Activated T-helper 17 cell treated with anti-CD3 and anti-CD28 coated beads, Interleukin-2, amount 50 U/mL, for 72 hours (primary cell): ENCODE measurements around the gene PRDX5. TPM values are rescaled to one million over a fixed set of nuclear protein-coding genes. Genes with fewer than 3 reads are reported as not detected.

Source experiments
- ATAC-seq: fragments of 150-1000 bp; cut with Tn5 transposase; replicated peaks from 2 replicates; pipeline ENCODE4 v1.10.0; 2021; ENCODE audit warnings: mild to moderate bottlenecking, moderate library complexity
- H3K27ac Mint-ChIP-seq: one replicate; pipeline ENCODE4 v1.8.0; 2022; ENCODE audit warnings: mixed read lengths
- H3K27me3 Mint-ChIP-seq: one replicate; pipeline ENCODE4 v1.8.0; 2022; ENCODE audit warnings: mixed read lengths
- H3K36me3 Mint-ChIP-seq: one replicate; pipeline ENCODE4 v1.8.0; 2022; ENCODE audit warnings: low read depth, mild to moderate bottlenecking, mixed read lengths
- H3K4me1 Mint-ChIP-seq: one replicate; pipeline ENCODE4 v1.8.0; 2022; ENCODE audit warnings: mixed read lengths
- H3K4me3 Mint-ChIP-seq: one replicate; pipeline ENCODE4 v1.8.0; 2022; ENCODE audit warnings: mild to moderate bottlenecking, mixed read lengths
- H3K9me3 Mint-ChIP-seq: one replicate; pipeline ENCODE4 v1.8.0; 2022; ENCODE audit warnings: mixed read lengths
- total RNA-seq, 2 donors: library from RNA; stranded (reverse); gene quantifications; one replicate each; pipeline ENCODE4 v1.2.3, GENCODE V29; 2022

The PRDX5 gene
- total RNA-seq, 2 donors from 2014 or later: 124 to 164 TPM

DNA sequence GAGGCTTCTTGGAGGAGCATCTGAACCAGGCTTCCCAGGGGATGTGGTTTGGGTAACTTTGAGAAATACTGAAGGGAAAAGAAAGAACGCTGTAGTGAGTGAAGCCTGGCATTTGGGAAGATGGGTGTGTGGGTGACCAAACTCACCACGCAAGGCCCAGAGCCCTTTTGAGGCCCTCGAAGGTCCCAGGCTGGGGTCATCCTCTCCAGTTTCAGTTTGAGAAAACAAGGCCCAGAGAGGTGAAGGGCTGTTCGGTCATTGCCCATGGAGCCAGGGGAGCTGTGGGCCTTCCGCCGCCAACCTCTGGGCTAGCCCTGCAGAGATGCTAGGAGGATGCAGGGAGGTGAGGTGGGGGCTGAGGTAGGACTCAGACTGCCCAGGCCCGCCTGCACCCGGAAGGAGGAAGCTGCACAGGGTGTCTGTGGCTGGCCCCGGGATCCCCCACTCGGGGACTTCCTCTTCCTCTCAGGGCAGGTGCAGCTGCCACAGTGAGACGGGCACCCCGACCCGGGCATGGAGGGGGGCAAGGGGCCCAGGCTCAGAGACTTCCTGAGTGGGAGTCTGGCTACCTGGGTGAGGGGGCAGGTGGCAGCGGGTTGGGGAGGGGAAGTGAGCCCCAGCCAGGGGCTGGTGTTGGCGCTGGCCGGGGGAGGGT lies 22.0 kb downstream of the PRDX5 start, which contains the start of gene CCDC88B:
Gene CCDC88B, plus strand, starts transcription at position 451 of the 655 bp plus-strand sequence. Its CDS starts 63 bp downstream, at position 514.
- Mint-ChIP-seq H3K36me3 (peaks cover 43% of the 10 kb centered on the region), H3K4me1 (peaks cover 12% of the 10 kb centered on the region), H3K9me3 (no peaks in the 10 kb centered on the region), H3K27me3 (no peaks in the 10 kb centered on the region), H3K27ac (peak within 1 kb of the TSS; percentile 97), H3K4me3 (peak within 1 kb of the TSS; percentile 96)
- peak; percentile 86 for ATAC-seq

DNA sequence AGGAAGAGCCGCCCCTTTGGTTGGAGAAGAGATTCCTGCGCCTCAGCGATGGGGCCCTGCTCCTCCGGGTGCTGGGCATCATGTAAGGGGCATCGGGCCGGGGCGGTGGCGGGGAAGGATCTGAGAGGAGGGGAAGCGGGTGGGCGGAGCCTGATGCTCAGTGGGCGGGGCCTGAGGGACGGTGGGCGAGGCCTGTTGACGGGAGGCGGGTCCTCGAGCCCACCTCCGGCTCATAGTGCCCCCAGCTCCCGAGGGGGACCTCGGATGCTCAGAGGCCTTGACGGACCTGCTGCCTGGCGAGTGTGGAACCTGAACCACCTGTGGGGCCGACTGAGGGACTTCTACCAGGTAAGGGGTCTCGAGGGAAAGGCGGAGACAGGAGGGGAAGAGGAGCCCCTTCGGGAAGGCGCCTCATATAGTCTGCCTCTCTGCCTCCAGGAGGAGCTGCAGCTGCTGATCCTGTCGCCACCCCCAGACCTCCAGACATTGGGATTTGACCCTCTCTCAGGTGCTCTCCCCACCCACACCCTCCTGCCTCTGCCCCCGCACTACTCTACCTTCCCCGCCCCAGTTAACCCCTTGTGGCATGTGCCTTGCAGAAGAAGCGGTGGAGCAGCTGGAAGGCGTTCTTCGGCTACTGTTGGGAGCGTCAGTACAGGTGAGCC lies 22.9 kb downstream of the PRDX5 start:
- Mint-ChIP-seq H3K9me3 (no peaks in the 10 kb centered on the region), H3K4me3 (peak overlapping the region; percentile 96), H3K27me3 (no peaks in the 10 kb centered on the region), H3K4me1 (peaks cover 8% of the 10 kb centered on the region), H3K36me3 (peaks cover 48% of the 10 kb centered on the region), H3K27ac (peak overlapping the region; percentile 97)
- peak; percentile 47 for ATAC-seq

DNA sequence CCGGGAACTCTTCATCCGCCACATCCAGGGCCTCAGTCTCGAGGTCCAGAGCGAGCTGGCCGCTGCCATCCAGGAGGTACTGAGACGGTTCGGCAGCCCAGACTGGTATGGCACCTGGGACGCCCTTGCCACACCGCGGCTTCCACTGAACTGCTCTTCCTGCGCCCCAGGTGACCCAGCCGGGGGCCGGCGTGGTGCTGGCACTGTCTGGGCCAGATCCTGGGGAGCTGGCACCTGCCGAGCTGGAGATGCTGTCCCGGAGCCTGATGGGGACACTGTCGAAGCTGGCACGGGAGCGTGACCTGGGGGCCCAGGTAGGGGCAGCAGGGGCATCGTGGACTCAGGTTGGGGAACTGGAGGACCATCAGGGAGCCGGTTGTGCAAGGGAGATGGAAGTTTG lies 23.5 kb downstream of the PRDX5 start:
- Mint-ChIP-seq H3K4me1 (peaks cover 8% of the 10 kb centered on the region), H3K4me3 (peak overlapping the region; percentile 96), H3K27ac (no peak overlapping the region), H3K36me3 (peaks cover 54% of the 10 kb centered on the region), H3K27me3 (no peaks in the 10 kb centered on the region), H3K9me3 (no peaks in the 10 kb centered on the region)
- ATAC-seq: no peak

DNA sequence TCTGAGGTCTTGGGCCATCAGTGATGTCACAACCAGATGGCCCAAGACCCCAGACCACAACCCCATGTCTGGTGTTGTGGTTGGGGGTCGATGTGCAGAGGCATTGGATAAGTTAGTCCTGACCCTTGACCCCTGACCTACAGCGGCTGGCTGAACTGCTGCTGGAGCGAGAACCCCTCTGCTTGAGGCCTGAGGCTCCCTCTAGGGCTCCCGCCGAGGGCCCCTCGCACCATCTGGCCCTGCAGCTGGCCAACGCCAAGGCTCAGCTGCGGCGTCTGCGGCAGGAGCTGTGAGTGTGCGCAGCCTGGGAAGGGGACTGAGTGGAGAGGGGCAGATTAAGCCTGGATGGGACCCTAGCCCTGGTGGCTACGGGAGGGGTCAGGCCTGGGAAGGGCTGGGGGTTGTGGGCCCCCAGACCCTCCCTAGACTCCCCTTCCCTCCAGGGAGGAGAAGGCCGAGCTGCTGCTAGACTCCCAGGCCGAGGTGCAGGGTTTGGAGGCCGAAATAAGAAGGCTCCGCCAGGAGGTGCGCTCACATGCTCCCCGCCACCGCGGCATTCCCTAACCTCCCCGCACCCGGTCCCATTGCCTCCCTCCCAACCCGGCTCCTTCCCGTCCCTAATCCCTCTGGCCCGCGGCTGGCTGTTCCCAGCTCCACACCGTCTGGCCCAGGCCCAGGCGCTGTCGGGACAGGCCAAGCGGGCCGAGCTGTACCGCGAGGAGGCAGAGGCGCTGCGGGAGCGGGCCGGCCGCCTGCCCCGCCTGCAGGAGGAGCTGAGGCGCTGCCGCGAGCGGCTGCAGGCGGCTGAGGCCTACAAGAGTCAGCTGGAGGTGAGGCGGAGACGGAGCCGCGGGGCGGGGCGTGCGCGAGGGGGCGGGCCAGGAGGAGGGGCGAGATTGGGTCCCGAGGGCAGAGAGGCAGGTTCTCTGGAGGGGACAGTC lies 24.2 kb downstream of the PRDX5 start:
- Mint-ChIP-seq H3K27me3 (no peaks in the 10 kb centered on the region), H3K9me3 (no peaks in the 10 kb centered on the region), H3K4me3 (peak overlapping the region; percentile 96), H3K4me1 (peaks cover 8% of the 10 kb centered on the region), H3K27ac (no peak overlapping the region), H3K36me3 (peaks cover 61% of the 10 kb centered on the region)
- peak; percentile 63 for ATAC-seq

DNA sequence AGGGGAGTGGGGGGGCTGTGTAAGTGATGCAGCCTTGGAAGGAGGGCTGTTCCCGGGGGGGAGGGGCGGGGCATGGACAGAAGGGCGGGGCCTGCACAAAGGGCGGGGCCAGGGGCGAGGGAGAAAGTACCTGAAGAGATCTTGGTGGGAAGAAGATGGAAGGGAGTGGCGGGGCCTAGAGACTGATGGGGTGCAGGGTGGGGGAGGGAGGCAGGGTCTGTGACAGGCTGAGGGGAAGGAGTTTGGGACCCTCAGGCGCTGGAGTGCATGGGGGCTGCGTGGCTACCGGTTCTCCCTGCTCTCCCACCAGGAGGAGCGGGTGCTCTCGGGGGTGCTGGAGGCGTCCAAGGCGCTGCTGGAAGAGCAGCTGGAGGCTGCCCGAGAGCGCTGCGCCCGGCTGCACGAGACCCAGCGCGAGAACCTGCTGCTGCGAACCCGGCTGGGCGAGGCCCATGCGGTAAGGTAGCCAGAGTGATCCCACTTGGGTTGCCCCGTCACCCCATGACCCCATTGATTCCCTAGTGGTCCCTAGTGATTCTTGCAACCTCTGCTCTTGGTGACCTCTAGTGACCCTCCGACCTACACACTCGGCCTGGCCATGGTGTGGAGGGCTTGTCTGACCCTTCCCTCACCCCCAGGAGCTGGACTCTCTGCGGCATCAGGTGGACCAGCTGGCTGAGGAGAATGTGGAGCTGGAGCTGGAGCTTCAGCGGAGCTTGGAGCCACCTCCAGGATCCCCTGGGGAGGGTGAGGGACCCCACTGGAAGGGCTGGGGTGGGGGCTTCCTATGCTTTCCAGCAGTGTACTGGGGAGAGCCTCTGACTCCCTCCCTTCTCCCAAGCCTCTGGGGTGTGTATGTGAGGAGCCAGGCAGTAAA lies 25.2 kb downstream of the PRDX5 start:
- peaks cover 8% of the 10 kb centered on the region for H3K4me1 Mint-ChIP-seq
- no peak for ATAC-seq
- no peaks in the 10 kb centered on the region for H3K27me3 Mint-ChIP-seq
- no peak overlapping the region for H3K27ac Mint-ChIP-seq
- peaks cover 62% of the 10 kb centered on the region for H3K36me3 Mint-ChIP-seq
- peak overlapping the region; percentile 96 for H3K4me3 Mint-ChIP-seq
- H3K9me3 Mint-ChIP-seq: no peaks in the 10 kb centered on the region

DNA sequence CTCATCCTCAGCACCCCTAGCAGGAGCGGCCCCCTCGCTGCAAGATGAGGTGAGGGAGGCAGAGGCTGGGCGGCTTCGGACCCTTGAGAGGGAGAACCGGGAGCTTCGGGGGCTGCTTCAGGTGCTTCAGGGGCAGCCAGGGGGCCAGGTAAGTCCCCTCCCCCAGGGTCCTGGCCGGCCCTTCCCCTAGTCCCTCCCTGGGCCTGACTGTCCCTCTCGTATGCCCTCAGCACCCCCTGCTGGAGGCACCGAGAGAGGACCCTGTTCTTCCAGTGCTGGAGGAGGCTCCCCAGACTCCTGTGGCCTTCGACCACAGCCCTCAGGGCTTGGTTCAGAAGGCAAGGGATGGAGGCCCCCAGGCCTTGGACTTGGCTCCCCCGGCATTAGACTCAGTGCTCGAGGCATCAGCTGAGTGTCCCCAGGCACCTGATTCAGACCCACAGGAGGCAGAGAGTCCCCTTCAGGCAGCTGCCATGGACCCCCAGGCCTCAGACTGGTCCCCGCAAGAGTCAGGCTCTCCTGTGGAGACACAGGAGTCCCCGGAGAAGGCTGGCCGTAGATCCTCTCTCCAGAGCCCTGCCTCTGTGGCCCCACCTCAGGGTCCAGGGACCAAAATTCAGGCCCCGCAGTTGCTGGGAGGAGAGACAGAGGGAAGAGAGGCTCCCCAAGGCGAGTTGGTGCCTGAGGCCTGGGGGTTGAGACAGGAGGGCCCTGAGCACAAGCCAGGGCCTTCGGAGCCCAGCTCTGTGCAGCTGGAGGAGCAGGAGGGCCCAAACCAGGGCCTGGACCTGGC lies 26.0 kb downstream of the PRDX5 start:
- H3K27ac Mint-ChIP-seq: no peak overlapping the region

GRCh38 chr11:64344787-64345186 lies 26.9 kb downstream of the PRDX5 start:
- Mint-ChIP-seq H3K36me3 (peaks cover 59% of the 10 kb centered on the region), H3K4me3 (no peak overlapping the region), H3K4me1 (no peaks in the 10 kb centered on the region), H3K27ac (no peak overlapping the region), H3K9me3 (no peaks in the 10 kb centered on the region), H3K27me3 (no peaks in the 10 kb centered on the region)
- ATAC-seq: no peak

More for the DNA sequence above, 26.0 kb downstream of the PRDX5 start:
- no peaks in the 10 kb centered on the region for H3K9me3 Mint-ChIP-seq
- ATAC-seq: no peak
- H3K4me3 Mint-ChIP-seq: no peak overlapping the region
- H3K27me3 Mint-ChIP-seq: no peaks in the 10 kb centered on the region
- H3K4me1 Mint-ChIP-seq: peaks cover 8% of the 10 kb centered on the region
- H3K36me3 Mint-ChIP-seq: peaks cover 61% of the 10 kb centered on the region

- ATAC-seq: no peak
- Mint-ChIP-seq H3K27ac (peak overlapping the region; percentile 33), H3K4me3 (no peak overlapping the region), H3K9me3 (no peaks in the 10 kb centered on the region), H3K4me1 (no peaks in the 10 kb centered on the region), H3K27me3 (no peaks in the 10 kb centered on the region), H3K36me3 (peaks cover 47% of the 10 kb centered on the region)
These were observed 29.4 kb downstream of the PRDX5 start for GRCh38 chr11:64347193-64347867.

GRCh38 chr11:64348383-64349024 lies 30.6 kb downstream of the PRDX5 start:
- ATAC-seq: no peak
- no peaks in the 10 kb centered on the region for H3K27me3 Mint-ChIP-seq

DNA sequence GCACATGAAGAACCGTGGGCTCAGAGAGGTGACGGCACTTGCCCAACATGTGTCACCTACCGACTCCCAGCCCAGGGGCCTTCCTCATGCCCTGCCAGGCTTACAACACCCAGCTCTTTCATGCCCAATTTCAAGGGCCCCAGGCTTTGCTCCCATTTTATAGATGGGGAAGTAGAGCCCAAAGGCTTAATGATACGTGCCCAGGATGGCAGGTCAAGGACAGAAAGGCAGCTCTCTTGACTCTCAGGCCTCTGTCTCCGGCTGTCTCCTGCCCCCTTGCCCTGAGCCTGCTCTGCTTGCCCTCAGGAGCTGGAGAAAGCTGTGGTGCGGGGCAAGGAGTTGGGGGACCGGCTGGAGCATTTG lies 31.1 kb downstream of the PRDX5 start:
- Mint-ChIP-seq H3K4me3 (no peak overlapping the region), H3K4me1 (no peaks in the 10 kb centered on the region), H3K9me3 (no peaks in the 10 kb centered on the region), H3K27me3 (no peaks in the 10 kb centered on the region), H3K27ac (no peak overlapping the region), H3K36me3 (peaks cover 47% of the 10 kb centered on the region)
- no peak for ATAC-seq

More at GRCh38 chr11:64348383-64349024, 30.6 kb downstream of the PRDX5 start:
- no peak overlapping the region for H3K27ac Mint-ChIP-seq
- no peaks in the 10 kb centered on the region for H3K4me1 Mint-ChIP-seq
- H3K4me3 Mint-ChIP-seq: no peak overlapping the region
- H3K9me3 Mint-ChIP-seq: no peaks in the 10 kb centered on the region
- peaks cover 47% of the 10 kb centered on the region for H3K36me3 Mint-ChIP-seq

DNA sequence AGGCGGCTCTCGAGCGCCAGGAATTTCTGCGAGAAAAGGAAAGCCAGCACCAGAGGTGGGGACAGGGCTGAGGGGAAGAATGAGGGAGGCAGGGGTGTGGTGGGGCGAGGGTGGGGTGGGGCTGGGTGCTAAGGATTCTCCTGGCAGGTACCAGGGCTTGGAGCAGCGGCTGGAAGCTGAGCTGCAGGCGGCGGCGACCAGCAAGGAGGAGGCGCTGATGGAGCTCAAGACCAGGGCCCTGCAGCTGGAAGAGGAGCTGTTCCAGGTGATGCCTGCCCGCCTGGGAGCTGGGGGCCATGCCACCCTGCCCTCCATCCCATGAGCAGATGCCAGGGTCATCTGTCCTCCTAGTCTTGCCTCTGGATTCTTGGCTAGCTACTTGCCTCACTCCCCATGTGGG lies 31.5 kb downstream of the PRDX5 start:
- no peak for ATAC-seq

GRCh38 chr11:64351136-64351631 lies 33.3 kb downstream of the PRDX5 start:
- no peaks in the 10 kb centered on the region for H3K4me1 Mint-ChIP-seq

More for the DNA sequence above, 31.5 kb downstream of the PRDX5 start:
- H3K27ac Mint-ChIP-seq: no peak overlapping the region
- peaks cover 47% of the 10 kb centered on the region for H3K36me3 Mint-ChIP-seq
- H3K4me3 Mint-ChIP-seq: no peak overlapping the region
- no peaks in the 10 kb centered on the region for H3K27me3 Mint-ChIP-seq
- no peaks in the 10 kb centered on the region for H3K9me3 Mint-ChIP-seq
- no peaks in the 10 kb centered on the region for H3K4me1 Mint-ChIP-seq

More at GRCh38 chr11:64351136-64351631, 33.3 kb downstream of the PRDX5 start:
- Mint-ChIP-seq H3K27me3 (no peaks in the 10 kb centered on the region), H3K9me3 (no peaks in the 10 kb centered on the region), H3K27ac (no peak overlapping the region), H3K4me3 (no peak overlapping the region), H3K36me3 (peaks cover 36% of the 10 kb centered on the region)
- peak; percentile 16 for ATAC-seq
